SU-DHL-6 (cell line): Measurements from ENCODE around the gene C10orf53.
"Not testable (repeated sequence)": the region's sequence is repeated elsewhere in the genome, so short reads cannot be mapped to it uniquely, and the experiment has no call there.

Experiments
- H2AFZ ChIP-seq: fragments of 200-600 bp; sonication (generic); 2 replicates; pipeline ENCODE4 v1.6.1; 2014; ENCODE audit warnings: low read depth, mild to moderate bottlenecking, moderate library complexity, mixed read lengths, antibody characterized with exemption, low read length; ENCODE audit not compliant: severe bottlenecking
- H3F3A ChIP-seq: fragments of 200-600 bp; shearing (Covaris generic); 2 replicates; pipeline ENCODE4 v1.6.0; 2016; ENCODE audit warnings: antibody characterized with exemption, mild to moderate bottlenecking; ENCODE audit not compliant: insufficient read depth
- H3K27ac ChIP-seq: fragments of 200-600 bp; sonication (generic); 2 replicates; pipeline ENCODE4 v1.5.1; 2016; ENCODE audit warnings: low read depth, mild to moderate bottlenecking, low read length, moderate library complexity, mixed read lengths
- H3K27me3 ChIP-seq: fragments of 200-600 bp; sonication (generic), shearing (Covaris generic); 2 replicates; pipeline ENCODE4 v1.6.0; 2014; ENCODE audit warnings: mild to moderate bottlenecking, low read length
- H3K36me3 ChIP-seq: fragments of 200-600 bp; sonication (generic); 2 replicates; pipeline ENCODE4 v1.6.1; 2014; ENCODE audit warnings: mild to moderate bottlenecking, low read length, mixed read lengths
- H3K4me2 ChIP-seq: fragments of 300-600, 200-600 bp; shearing (Covaris generic), sonication (generic); 2 replicates; pipeline ENCODE4 v1.6.0; 2014; ENCODE audit warnings: low read length, low read depth, mild to moderate bottlenecking; ENCODE audit not compliant: poor library complexity, severe bottlenecking
- H3K4me3 ChIP-seq: fragments of 200-600 bp; sonication (generic); 2 replicates; pipeline ENCODE4 v1.5.1; 2014; ENCODE audit warnings: antibody characterized with exemption, low read length, mild to moderate bottlenecking, mixed read lengths; ENCODE audit not compliant: insufficient read depth, poor library complexity, severe bottlenecking
- H3K79me2 ChIP-seq: fragments of 200-600 bp; sonication (generic); 2 replicates; pipeline ENCODE4 v1.6.1; 2014; ENCODE audit warnings: mild to moderate bottlenecking, low read length, moderate library complexity; ENCODE audit not compliant: insufficient read depth
- H3K9ac ChIP-seq: fragments of 200-600 bp; sonication (generic); 2 replicates; pipeline ENCODE4 v1.7.0; 2014; ENCODE audit warnings: mild to moderate bottlenecking, low read length
- H3K9me2 ChIP-seq: fragments of 200-600 bp; sonication (generic); replicated peaks from 2 replicates; pipeline ENCODE4 v1.6.1; 2014; ENCODE audit warnings: low read length; ENCODE audit not compliant: insufficient read depth
- H3K9me3 ChIP-seq: fragments of 200-600 bp; sonication (generic); 2 replicates; pipeline ENCODE4 v1.6.1; 2014; ENCODE audit warnings: low read length, mixed read lengths; ENCODE audit not compliant: insufficient read depth
- H4K20me1 ChIP-seq: fragments of 200-600 bp; sonication (generic); 2 replicates; pipeline ENCODE4 v1.6.1; 2014; ENCODE audit warnings: low read depth, mild to moderate bottlenecking, antibody characterized with exemption, low read length, moderate library complexity, mixed read lengths
- CTCF ChIP-seq: fragments of 200-600 bp; sonication (generic); IDR thresholded peaks from one replicate; pipeline ENCODE4 v1.5.1; 2017; ENCODE audit warnings: antibody characterized with exemption, mild to moderate bottlenecking, low read length, moderate library complexity; ENCODE audit not compliant: insufficient read depth, poor library complexity, severe bottlenecking
- EZH2phosphoT487 ChIP-seq: fragments of 200-600 bp; sonication (generic), shearing (Covaris generic); conservative IDR thresholded peaks from 2 replicates; pipeline ENCODE4 v1.6.1; 2018; ENCODE audit warnings: mild to moderate bottlenecking, antibody characterized with exemption, low read length, moderate library complexity, mixed read lengths

C10orf53 gene

DNA sequence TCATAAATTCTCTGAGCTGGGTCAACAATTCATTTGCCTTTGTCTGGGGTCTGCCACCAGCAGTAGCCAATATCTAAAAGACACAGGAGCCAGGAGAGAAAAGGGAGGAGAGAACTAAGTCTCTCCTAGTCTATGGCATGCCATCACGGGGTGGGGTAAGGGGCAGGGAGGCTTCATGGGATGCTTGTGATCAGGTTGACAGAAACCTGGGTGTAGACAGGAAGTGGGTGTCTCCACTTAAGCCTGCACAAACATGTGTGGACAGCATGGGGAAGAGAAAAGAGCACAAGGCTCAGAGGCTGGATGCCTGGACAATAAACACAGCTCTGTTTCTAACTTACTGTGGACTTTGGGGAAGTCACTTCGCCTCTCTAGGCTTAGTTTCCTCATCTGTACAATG lies 11.5 kb upstream of the C10orf53 start:
- H3K79me2 ChIP-seq: no peaks in the 10 kb centered on the region
- H3K9me2 ChIP-seq: no peaks in the 10 kb centered on the region

DNA sequence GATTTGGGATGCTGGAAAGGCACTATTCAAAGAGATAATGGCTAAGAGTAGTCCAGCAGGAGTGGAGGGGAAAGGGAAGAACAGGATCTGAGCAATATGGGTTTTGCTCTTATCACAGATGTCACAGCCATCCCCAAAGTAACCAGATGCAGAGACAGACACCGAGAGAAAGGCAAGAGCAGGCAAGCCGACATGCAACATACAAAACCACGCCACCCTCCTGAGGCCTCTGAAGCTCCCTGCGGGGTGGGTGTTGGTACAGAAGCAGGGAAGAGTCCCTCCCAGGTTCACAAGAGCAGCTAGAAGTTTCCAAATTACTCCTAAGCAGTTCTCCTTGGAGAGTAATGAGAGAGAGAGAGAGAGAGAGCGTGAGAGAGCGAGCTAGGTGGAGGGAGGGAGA lies 10.8 kb upstream of the C10orf53 start:
- no peaks in the 10 kb centered on the region for H3K9me2 ChIP-seq
- no peaks in the 10 kb centered on the region for H3F3A ChIP-seq
- TF ChIP-seq EZH2phosphoT487 (no peak), CTCF (no peak)
- H3K9ac ChIP-seq: no peak overlapping the region
- no peaks in the 10 kb centered on the region for H4K20me1 ChIP-seq
- H2AFZ ChIP-seq: no peak overlapping the region
- H3K4me2 ChIP-seq: no peak overlapping the region
- H3K4me3 ChIP-seq: no peak overlapping the region
- H3K27ac ChIP-seq: no peak overlapping the region
- H3K79me2 ChIP-seq: no peaks in the 10 kb centered on the region
- no peaks in the 10 kb centered on the region for H3K27me3 ChIP-seq
- no peaks in the 10 kb centered on the region for H3K9me3 ChIP-seq
- H3K36me3 ChIP-seq: no peaks in the 10 kb centered on the region

More for the DNA sequence above, 11.5 kb upstream of the C10orf53 start:
- H3F3A ChIP-seq: no peaks in the 10 kb centered on the region
- H3K36me3 ChIP-seq: no peaks in the 10 kb centered on the region
- H3K27me3 ChIP-seq: no peaks in the 10 kb centered on the region
- H4K20me1 ChIP-seq: no peaks in the 10 kb centered on the region
- no peak overlapping the region for H3K9ac ChIP-seq
- no peak for TF ChIP-seq CTCF
- no peak for TF ChIP-seq EZH2phosphoT487
- no peak overlapping the region for H3K27ac ChIP-seq
- no peak overlapping the region for H3K4me2 ChIP-seq
- H3K4me3 ChIP-seq: no peak overlapping the region
- H2AFZ ChIP-seq: no peak overlapping the region
- no peaks in the 10 kb centered on the region for H3K9me3 ChIP-seq

GRCh38 chr10:49678827-49679479 lies 498 bp upstream of the C10orf53 start:
- H3K9me2 ChIP-seq: no peaks in the 10 kb centered on the region
- H3K9me3 ChIP-seq: no peaks in the 10 kb centered on the region
- H3F3A ChIP-seq: no peaks in the 10 kb centered on the region
- no peaks in the 10 kb centered on the region; the same call in 1 of the 2 replicates for H3K27me3 ChIP-seq
- no peaks in the 10 kb centered on the region for H4K20me1 ChIP-seq
- H3K9ac ChIP-seq: no peak overlapping the region
- H3K27ac ChIP-seq: no peak overlapping the region
- H3K4me2 ChIP-seq: no peak overlapping the region
- no peaks in the 10 kb centered on the region for H3K36me3 ChIP-seq
- no peak for TF ChIP-seq EZH2phosphoT487
- no peak for TF ChIP-seq CTCF
- no peak overlapping the region for H3K4me3 ChIP-seq
- H3K79me2 ChIP-seq: no peaks in the 10 kb centered on the region
- no peak overlapping the region for H2AFZ ChIP-seq

- not testable (repeated sequence) for H3K4me3 ChIP-seq, H3K9ac ChIP-seq, H3K4me2 ChIP-seq, H4K20me1 ChIP-seq, H2AFZ ChIP-seq, H3K9me2 ChIP-seq, H3F3A ChIP-seq, H3K79me2 ChIP-seq, H3K36me3 ChIP-seq, H3K27me3 ChIP-seq, H3K27ac ChIP-seq, H3K9me3 ChIP-seq
Observed at GRCh38 chr10:49682449-49682848, 3.0 kb downstream of the C10orf53 start.
